ENCODE results near the gene LIN52. TPM values are rescaled to one million over a fixed set of nuclear protein-coding genes. Genes with fewer than 3 reads are reported as not detected.

The LIN52 gene
- total and polyA plus RNA-seq, 2 of the 8 experiments (the other 6 are each of a cell fraction or from before 2014, with no cell fraction given), result 6.8 to 11.6 TPM

- TF ChIP-seq, protein P1, sequence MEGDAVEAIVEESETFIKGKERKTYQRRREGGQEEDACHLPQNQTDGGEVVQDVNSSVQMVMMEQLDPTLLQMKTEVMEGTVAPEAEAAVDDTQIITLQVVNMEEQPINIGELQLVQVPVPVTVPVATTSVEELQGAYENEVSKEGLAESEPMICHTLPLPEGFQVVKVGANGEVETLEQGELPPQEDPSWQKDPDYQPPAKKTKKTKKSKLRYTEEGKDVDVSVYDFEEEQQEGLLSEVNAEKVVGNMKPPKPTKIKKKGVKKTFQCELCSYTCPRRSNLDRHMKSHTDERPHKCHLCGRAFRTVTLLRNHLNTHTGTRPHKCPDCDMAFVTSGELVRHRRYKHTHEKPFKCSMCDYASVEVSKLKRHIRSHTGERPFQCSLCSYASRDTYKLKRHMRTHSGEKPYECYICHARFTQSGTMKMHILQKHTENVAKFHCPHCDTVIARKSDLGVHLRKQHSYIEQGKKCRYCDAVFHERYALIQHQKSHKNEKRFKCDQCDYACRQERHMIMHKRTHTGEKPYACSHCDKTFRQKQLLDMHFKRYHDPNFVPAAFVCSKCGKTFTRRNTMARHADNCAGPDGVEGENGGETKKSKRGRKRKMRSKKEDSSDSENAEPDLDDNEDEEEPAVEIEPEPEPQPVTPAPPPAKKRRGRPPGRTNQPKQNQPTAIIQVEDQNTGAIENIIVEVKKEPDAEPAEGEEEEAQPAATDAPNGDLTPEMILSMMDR (IDR thresholded peaks at IDR 0.05; ENCODE audit: control extremely low read depth in 1 of 3, insufficient read depth in 1 of 3, low read depth in 1 of 3, low read length in 3 of 3), result no peak
- TF ChIP-seq CBX5 (IDR thresholded peaks at IDR 0.05; ENCODE audit: low read depth, low read length), result no peak
- no peak for TF ChIP-seq RAD21 (IDR thresholded peaks at IDR 0.05 in 1 of 2, conservative IDR thresholded peaks at IDR 0.05 in 1 of 2; ENCODE audit: low read depth in 2 of 2, low read length in 2 of 2)
- no peak for TF ChIP-seq POLR2A (IDR thresholded peaks at IDR 0.05; ENCODE audit: control extremely low read depth in 1 of 2, low read depth in 2 of 2, low read length in 2 of 2)
- TF ChIP-seq SP2 (IDR thresholded peaks at IDR 0.05; ENCODE audit: low read length), result no peak
These were observed 71.0 kb downstream of the LIN52 start (continued) for GRCh38 chr14:74155749-74156148.

Measured in H1 (cell line).